Heart left ventricle (tissue), 13 donors: ENCODE data around the gene AP3M1.

Experiments
- POLR2A ChIP-seq, 2 donors: fragments of 450-650 bp; IDR thresholded peaks; one replicate each; pipeline ENCODE4 v1.6.1; 2017; ENCODE audit warnings: antibody characterized with exemption in 2 of 2, mild to moderate bottlenecking in 2 of 2, moderate library complexity in 2 of 2
- TF ChIP-seq, protein P1 (sequence below), 12 donors: fragments of 200-600 bp; sonication (generic) in 4 of 12; IDR thresholded peaks; one replicate each; pipeline versions ENCODE4 v1.5.0 to v1.8.0; 2018 to 2022; ENCODE audit warnings: antibody characterized with exemption in 12 of 12, mild to moderate bottlenecking in 5 of 12
- donor health status: ischemic (EF 13 %, LVEDD 7.1; RV severe dilation, severe dysfunction).
- donor health status: DM: no; HTN: yes; CAD: no.
- donor health status: DM: no; HTN: no; CAD: no.
- donor health status: ischemic (EF 25% LVEDD 6.9; RV normal size, moderate dysfunction).
- donor health status: ischemic (EF 25% LVEDD 5.7; RV mildly dilated, moderate dysfunction).
- donor health status: ischemic (EF 35%, LVEDD 5.7; RV mildly dilated, moderate dysfunction).
- donor health status: nonischemic (EF 11% LVEDD 7.7; RV severe dilation, severe dysfunction).
- donor health status: DM: yes; HTN: yes; CAD: no.
- donor health status: PGD.
- donor health status: ischemic (EF 29% LVEDD 5.4; RV normal size, mild dysfunction).
- donor health status: nonischemic (EF 23%, LVEDD 6.1; RV moderate dilation, normal function).

DNA sequence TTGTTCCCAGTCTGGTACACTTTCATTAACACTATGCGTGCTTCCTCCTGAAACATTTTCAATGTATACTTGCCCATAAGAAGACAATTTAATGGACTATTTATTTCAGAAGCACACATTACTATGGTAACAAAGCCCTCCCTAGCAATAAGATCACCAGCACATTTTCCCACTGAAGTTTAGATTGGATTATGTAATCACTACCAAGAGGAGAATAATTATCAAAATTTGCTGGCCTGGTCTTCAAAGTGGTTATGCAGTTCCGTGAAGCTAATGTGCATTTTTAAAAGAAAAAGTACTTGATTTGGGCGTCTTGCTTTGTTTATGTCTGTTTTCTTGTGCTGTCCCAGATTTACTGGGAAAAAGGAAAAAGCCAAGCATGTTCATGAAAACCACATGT lies 61.9 kb downstream of the AP3M1 start:
- TF ChIP-seq, protein P1, sequence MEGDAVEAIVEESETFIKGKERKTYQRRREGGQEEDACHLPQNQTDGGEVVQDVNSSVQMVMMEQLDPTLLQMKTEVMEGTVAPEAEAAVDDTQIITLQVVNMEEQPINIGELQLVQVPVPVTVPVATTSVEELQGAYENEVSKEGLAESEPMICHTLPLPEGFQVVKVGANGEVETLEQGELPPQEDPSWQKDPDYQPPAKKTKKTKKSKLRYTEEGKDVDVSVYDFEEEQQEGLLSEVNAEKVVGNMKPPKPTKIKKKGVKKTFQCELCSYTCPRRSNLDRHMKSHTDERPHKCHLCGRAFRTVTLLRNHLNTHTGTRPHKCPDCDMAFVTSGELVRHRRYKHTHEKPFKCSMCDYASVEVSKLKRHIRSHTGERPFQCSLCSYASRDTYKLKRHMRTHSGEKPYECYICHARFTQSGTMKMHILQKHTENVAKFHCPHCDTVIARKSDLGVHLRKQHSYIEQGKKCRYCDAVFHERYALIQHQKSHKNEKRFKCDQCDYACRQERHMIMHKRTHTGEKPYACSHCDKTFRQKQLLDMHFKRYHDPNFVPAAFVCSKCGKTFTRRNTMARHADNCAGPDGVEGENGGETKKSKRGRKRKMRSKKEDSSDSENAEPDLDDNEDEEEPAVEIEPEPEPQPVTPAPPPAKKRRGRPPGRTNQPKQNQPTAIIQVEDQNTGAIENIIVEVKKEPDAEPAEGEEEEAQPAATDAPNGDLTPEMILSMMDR (IDR thresholded peaks at IDR 0.05), result no peak
- no peak for TF ChIP-seq POLR2A (IDR thresholded peaks at IDR 0.05)
